Measurements from ENCODE around the gene ANKRD33B. TPM values are rescaled to one million over a fixed set of nuclear protein-coding genes. Genes with fewer than 3 reads are reported as not detected.
"Not testable (repeated sequence)": the region's sequence is repeated elsewhere in the genome, so short reads cannot be mapped to it uniquely, and the experiment has no call there.

ANKRD33B gene
- total RNA-seq, 1 donor from 2014 or later, result 2.2 TPM

- H3K27me3 Mint-ChIP-seq (ENCODE audit: insufficient read depth, low read depth), result peaks cover 13% of the 10 kb centered on the region
- Histone ChIP-seq H3K79me2 (ENCODE audit: low read depth) (no peaks in the 10 kb centered on the region), H3K9me3 (ENCODE audit: low read depth) (no peaks in the 10 kb centered on the region)
Observed at GRCh38 chr5:10630126-10630525, 66.3 kb downstream of the ANKRD33B start.

GRCh38 chr5:10630744-10631143 lies 66.9 kb downstream of the ANKRD33B start:
- peaks cover 39% of the 10 kb centered on the region for H3K4me1 Mint-ChIP-seq
- not testable (repeated sequence) for H3K27me3 ChIP-seq
- peak overlapping the region; percentile 44 for H3K27ac Mint-ChIP-seq

More at GRCh38 chr5:10630126-10630525, 66.3 kb downstream of the ANKRD33B start:
- no peaks in the 10 kb centered on the region for H3K36me3 Mint-ChIP-seq
- H3K4me1 Mint-ChIP-seq, result peaks cover 40% of the 10 kb centered on the region
- Histone ChIP-seq H2AFZ (replicated peaks) (no peak overlapping the region), H3K4me2 (no peak overlapping the region), H3K27me3 (no peaks in the 10 kb centered on the region), H3K9ac (no peak overlapping the region), H3K27ac (no peak overlapping the region), H4K20me1 (ENCODE audit: low read depth) (no peaks in the 10 kb centered on the region), H3F3A (ENCODE audit: low read depth) (peaks cover 6% of the 10 kb centered on the region), H3K4me3 (no peak overlapping the region), H3K36me3 (no peaks in the 10 kb centered on the region), H3K4me1 (peaks cover 16% of the 10 kb centered on the region)
- no peak overlapping the region for H3K4me3 Mint-ChIP-seq
- no peak for DNase-seq (ENCODE audit: low spot score)
- H3K9me3 Mint-ChIP-seq, result no peaks in the 10 kb centered on the region
- TF ChIP-seq CTCF (IDR thresholded peaks at IDR 0.05), result no peak
- TF ChIP-seq EZH2 (IDR thresholded peaks at IDR 0.05), result no peak
- no peak for TF ChIP-seq EZH2phosphoT487 (IDR thresholded peaks at IDR 0.05)
- H3K27ac Mint-ChIP-seq, result no peak overlapping the region

GRCh38 chr5:10631316-10631996 lies 67.6 kb downstream of the ANKRD33B start:
- no peak overlapping the region for H3K4me3 ChIP-seq
- no peaks in the 10 kb centered on the region for H3K27me3 ChIP-seq
- no peak overlapping the region for H3K9ac ChIP-seq
- H3K4me1 ChIP-seq, result peaks cover 16% of the 10 kb centered on the region
- no peaks in the 10 kb centered on the region for H3K9me3 ChIP-seq (ENCODE audit: low read depth)
- Mint-ChIP-seq H3K27ac (peak overlapping the region; percentile 44), H3K27me3 (ENCODE audit: insufficient read depth, low read depth) (peaks cover 14% of the 10 kb centered on the region), H3K4me3 (no peak overlapping the region), H3K9me3 (no peaks in the 10 kb centered on the region), H3K36me3 (no peaks in the 10 kb centered on the region), H3K4me1 (peaks cover 36% of the 10 kb centered on the region)
- H3F3A ChIP-seq (ENCODE audit: low read depth), result peaks cover 6% of the 10 kb centered on the region
- no peaks in the 10 kb centered on the region for H3K36me3 ChIP-seq
- no peak overlapping the region for H3K4me2 ChIP-seq
- no peak for DNase-seq (ENCODE audit: low spot score)
- no peak overlapping the region for H3K27ac ChIP-seq
- H2AFZ ChIP-seq (replicated peaks), result no peak overlapping the region
- no peak for TF ChIP-seq EZH2 (IDR thresholded peaks at IDR 0.05)
- TF ChIP-seq EZH2phosphoT487 (IDR thresholded peaks at IDR 0.05), result no peak
- no peak for TF ChIP-seq CTCF (IDR thresholded peaks at IDR 0.05)
- no peaks in the 10 kb centered on the region for H4K20me1 ChIP-seq (ENCODE audit: low read depth)
- no peaks in the 10 kb centered on the region for H3K79me2 ChIP-seq (ENCODE audit: low read depth)

More at GRCh38 chr5:10630744-10631143, 66.9 kb downstream of the ANKRD33B start:
- H4K20me1 ChIP-seq (ENCODE audit: low read depth); H3K4me2 ChIP-seq; DNase-seq (ENCODE audit: low spot score); H3K4me3 ChIP-seq; H3K27ac ChIP-seq; H3K36me3 ChIP-seq; H3F3A ChIP-seq (ENCODE audit: low read depth); H3K4me3 Mint-ChIP-seq; H2AFZ ChIP-seq (replicated peaks); H3K9me3 ChIP-seq (ENCODE audit: low read depth); H3K9ac ChIP-seq; H3K79me2 ChIP-seq (ENCODE audit: low read depth); H3K9me3 Mint-ChIP-seq; H3K36me3 Mint-ChIP-seq: not testable (repeated sequence)
- peaks cover 14% of the 10 kb centered on the region for H3K27me3 Mint-ChIP-seq (ENCODE audit: insufficient read depth, low read depth)
- peaks cover 16% of the 10 kb centered on the region for H3K4me1 ChIP-seq

- no peaks in the 10 kb centered on the region for H3K36me3 ChIP-seq
- TF ChIP-seq EZH2phosphoT487 (IDR thresholded peaks at IDR 0.05) (no peak), CTCF (IDR thresholded peaks at IDR 0.05) (no peak), EZH2 (IDR thresholded peaks at IDR 0.05) (no peak)
- peaks cover 3% of the 10 kb centered on the region for H3K27me3 ChIP-seq
- Mint-ChIP-seq H3K9me3 (no peaks in the 10 kb centered on the region), H3K4me3 (no peak overlapping the region), H3K36me3 (no peaks in the 10 kb centered on the region), H3K27me3 (ENCODE audit: insufficient read depth, low read depth) (peaks cover 12% of the 10 kb centered on the region), H3K27ac (no peak overlapping the region), H3K4me1 (peaks cover 33% of the 10 kb centered on the region)
- no peaks in the 10 kb centered on the region for H3K79me2 ChIP-seq (ENCODE audit: low read depth)
- DNase-seq (ENCODE audit: low spot score), result no peak
- peaks cover 12% of the 10 kb centered on the region for H3K4me1 ChIP-seq
- H3K4me3 ChIP-seq, result no peak overlapping the region
- H3K9me3 ChIP-seq (ENCODE audit: low read depth), result no peaks in the 10 kb centered on the region
- no peaks in the 10 kb centered on the region for H4K20me1 ChIP-seq (ENCODE audit: low read depth)
- no peak overlapping the region for H2AFZ ChIP-seq (replicated peaks)
- H3K27ac ChIP-seq, result no peak overlapping the region
- peaks cover 3% of the 10 kb centered on the region for H3F3A ChIP-seq (ENCODE audit: low read depth)
- H3K9ac ChIP-seq, result no peak overlapping the region
- no peak overlapping the region for H3K4me2 ChIP-seq
Observed at GRCh38 chr5:10632110-10632761, 68.4 kb downstream of the ANKRD33B start.

Data from neural progenitor cell (in vitro differentiated cells).